ENCODE results near the gene CTRB2.
"Not testable (repeated sequence)": the region's sequence is repeated elsewhere in the genome, so short reads cannot be mapped to it uniquely, and the experiment has no call there.

The CTRB2 gene

DNA sequence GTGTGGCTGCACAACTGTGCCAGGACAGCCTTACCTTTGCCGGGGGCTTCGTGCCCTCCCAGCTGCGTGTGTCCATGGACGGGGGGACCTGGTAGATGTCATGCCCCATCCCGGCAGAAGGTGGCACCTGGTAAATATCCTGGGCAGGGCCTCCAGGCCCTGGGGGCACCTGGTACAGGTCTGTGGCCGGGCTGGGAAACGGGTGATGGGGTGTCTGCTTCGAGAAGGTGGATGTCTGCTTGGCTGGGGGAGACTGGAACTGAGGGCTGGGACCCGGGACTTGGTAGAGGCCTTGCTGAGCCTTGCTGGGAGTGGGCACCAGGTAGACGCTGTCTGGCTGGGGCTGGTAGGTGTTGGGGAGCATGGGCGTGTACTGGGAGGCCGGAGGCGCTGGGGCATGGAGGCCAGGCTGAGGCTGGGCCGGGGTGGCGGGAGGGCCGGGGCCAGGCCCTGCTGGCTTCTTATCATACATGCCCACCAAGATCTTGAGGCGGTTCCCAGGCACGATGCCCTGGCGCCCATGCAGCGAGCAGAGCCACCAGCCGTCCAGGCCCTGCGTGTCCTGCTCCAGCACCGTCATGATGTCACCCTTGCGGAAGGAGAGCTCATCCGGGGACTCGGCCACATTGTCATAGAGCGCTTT is 35.6 kb upstream of the CTRB2 start:
- DNase-seq (ENCODE audit: low spot score): not testable (repeated sequence)

DNA sequence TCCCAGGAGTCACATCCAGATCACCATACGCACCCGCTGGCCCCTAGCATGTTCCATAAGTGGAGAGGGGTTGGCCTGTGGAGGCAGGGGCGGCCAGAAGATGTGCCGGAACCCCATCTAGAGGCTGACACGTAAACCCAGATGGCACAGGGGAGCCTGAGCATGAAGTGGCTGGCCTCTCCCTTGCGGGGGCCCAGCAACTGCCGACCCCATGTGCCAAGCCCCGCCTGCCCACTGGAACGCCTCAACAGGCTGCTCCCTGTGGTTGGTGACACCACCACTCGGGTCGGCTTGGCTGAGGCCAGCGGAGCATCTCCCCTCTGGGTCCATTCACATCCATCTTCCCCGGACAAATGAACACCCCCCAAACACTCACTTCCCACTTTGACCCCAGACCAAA is 35.0 kb upstream of the CTRB2 start:
- DNase-seq (ENCODE audit: low spot score): no peak

DNA sequence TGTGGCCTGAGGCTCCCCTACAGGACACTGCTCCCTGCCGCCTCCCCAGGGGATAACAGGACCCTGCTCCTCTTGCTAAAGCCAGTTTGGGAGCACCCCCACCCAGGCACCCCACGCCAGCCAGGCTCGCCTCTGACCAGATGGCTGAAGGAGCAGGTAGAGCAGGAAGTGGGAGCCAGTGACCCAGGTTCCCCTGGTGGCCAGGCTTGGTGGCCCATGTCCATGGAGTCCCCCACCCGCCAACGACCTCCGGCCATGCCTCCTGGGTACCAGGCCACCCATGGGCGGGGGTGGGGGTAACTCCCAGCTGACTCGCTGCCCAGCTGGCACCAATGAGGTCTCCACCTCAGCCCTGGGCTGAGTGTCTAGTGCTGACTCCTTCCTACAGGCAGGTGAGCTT is 34.5 kb upstream of the CTRB2 start:
- no peak for DNase-seq (ENCODE audit: low spot score)

DNA sequence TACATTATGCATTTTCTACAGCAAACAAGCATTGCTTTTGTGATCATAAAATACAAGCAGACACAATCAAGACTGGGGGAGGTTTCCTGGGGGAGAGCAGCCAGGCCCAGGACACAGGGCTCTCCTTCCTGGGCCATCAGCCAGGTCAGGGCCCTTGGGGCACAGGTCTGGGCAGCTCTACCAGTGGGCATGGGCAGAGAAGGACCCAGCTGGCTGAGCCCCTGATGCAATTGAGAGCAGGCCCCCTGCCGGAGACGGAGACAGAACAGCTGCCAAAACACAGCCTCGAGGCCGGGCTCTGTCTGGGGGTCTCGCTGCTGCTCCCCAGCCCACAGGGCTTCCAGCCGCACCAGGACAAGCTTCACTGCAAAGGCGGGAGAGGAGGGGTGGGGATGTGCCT is 33.7 kb upstream of the CTRB2 start:
- DNase-seq (ENCODE audit: low spot score): not testable (repeated sequence)

DNA sequence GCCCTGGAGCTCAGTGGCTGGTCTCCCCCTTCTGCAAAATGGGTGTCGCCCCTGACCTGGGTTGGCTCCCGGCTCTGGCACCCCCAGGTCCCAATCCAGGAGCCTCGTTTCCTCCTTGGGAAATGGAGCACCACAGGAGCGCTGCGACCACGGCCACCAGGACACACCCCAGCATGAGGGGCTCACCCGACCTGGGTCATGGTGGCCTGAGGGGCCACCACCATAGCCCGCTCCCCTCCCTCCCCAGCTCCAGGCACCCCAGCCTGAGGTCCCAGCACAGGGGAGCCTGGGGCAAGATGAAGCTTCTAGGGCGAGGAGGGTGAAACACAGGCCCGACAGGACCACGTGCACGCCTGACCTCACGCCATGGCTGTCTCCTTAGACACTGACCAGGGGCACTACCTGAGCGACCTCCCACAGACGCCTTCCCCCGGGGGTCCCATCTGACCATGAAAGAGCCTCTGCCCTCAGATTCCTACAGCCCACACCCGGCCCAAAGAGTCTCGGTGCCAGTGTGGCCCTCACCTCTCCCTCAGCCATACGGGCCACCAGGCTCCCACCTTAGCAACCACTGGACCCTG is 32.7 kb upstream of the CTRB2 start:
- DNase-seq (ENCODE audit: low spot score): no peak

DNA sequence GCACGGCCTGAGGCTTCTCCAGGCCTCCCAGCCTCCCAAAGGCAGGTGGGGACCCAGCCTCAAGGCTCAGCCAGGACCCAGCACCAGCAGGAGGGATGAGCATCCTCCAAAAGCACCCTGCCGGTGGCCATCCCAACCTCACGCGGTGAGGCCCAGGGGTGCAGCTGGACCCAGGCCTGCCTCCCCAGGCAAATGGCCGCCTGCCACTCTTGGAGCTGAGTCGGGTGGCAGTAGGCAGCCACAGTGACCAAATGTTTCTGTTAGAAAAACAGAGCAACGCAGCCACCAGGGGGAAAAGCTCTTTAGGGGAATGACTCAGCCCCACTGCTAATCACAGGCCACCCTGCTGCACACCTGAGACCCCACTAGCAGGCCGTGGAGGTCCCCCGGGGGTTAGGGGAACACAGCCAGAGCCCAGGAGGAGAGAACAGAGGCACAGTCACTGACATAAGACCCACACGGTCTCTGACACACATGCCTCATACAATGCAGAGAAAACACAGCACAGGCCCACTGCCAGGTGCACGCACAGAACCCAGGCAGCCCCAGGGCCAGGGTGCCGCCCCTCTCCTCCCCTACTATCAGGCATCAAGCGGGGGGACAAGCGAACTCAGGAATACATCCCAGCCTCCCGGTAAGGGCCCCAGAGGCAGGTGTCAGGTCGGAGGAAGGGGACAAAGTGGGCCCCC is 32.0 kb upstream of the CTRB2 start:
- DNase-seq (ENCODE audit: low spot score): no peak

DNA sequence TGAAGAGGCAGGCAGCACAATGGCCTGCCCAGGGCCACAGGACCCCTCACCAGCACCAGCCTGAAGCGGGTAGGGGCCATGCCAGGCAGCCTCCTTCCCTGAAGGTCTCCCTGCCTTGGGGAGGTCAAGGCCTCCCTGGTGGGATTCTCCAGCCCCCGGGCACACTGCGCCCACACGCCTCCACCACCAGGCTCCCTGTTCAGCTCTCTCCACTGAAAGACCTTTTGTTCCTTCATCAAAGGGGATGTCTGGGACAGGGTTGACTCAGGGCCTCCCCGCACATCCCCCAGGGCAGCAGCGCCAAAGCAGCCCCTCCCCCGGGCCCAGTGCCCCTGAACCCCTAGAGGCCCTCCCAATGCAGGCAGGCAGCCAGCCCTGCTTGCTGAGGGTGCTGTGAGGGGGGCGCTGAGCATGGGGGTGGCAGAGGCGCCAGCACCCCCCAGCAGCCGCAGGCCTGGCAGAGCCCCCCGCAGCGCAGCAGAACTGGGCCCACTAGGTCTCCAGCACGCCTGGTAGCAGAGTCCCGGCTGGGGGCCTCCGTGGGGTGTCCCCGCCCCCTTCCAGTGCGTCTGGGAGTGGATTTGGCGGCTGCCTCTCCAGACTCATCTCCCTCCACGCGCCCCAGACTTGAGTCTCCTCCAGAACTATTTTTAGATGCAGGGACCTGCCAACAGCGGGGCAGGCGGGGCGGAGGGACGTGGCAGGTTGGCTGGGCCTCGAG is 31.3 kb upstream of the CTRB2 start:
- DNase-seq (ENCODE audit: low spot score): no peak

DNA sequence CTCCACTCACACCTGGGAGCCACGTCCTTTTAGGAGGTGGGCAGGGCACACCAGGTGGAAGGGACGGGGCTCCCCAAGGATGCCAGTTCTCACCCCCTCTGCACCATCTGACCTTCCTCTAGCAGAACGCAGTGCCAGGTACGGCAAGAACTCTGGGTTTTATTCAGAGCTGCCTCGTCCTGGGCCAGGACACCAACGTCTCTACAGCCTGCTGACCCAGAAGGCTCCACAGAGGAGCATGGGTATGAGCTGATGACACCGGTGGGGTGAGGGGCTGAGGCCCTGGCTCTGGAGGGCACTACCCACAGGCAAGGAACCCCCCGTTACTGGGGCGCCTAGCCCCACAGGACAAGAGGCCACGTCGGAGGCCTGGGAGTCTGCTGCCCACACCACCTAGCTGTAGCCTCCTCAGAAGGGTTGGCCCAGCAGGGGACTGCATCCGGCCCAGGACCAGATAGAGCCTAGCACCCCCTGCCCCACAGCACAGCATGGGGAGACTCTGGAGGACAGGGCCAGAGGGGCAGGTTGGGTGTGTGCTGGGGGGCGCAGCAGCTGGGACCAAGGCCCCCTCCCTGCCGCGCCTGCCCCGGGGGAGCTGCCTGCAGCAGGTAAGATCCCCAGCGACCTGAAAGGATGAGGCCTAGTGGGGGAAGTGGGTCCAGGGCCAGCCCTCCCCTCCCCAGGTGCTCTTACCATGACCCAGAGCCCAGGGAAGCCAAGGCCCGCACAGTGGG is 30.6 kb upstream of the CTRB2 start:
- DNase-seq (ENCODE audit: low spot score): no peak

DNA sequence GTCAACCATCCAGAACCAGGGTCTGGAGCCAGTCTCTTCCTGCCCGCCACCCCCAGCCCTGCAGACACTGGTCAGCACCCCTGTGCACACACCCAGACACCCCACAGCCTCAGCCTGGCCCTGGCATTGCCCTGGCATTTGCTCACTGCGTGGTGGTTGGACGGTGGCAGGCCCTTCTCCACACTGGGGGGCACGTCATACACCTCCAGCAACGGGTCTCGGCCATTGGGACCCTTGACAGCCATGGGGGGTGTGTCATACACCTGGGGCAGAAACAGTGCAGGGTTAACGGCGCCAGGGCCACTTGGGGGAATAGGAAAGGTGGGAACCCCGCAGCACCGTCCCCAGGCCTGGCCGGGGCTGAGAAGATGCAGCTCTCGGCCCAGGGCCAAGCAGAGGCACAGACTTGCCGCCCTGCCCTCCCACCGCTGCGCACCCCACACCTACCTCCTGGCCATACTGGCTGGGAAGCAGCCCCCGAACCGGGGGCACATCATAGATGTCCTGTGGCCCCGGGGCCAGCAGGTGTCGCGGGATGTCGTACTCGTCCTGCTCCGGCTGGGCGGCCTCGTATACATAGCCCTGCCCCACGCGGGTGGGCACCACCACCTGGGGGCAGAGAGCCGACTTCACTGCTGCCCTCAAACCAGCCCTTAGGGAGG is 29.9 kb upstream of the CTRB2 start:
- DNase-seq (ENCODE audit: low spot score): no peak

DNA sequence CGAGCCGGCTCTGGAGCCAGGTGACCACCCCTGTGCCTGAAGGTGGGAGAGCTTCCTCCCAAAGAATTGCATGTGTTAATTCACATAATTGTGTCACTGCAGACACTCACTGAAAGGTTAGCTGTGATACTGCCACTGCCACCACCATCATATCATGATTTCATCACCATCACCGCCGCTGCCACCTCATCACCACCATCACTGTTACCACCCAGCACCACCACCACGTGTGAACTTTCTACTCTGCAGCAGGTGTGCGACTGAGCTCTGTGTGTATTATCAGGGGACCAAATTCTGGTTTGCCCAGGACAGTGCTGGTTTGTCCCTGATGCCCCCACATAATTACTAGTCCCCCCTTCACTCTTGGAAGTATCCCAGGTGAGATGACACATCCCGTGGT is 29.3 kb upstream of the CTRB2 start:
- DNase-seq (ENCODE audit: low spot score): no peak

DNA sequence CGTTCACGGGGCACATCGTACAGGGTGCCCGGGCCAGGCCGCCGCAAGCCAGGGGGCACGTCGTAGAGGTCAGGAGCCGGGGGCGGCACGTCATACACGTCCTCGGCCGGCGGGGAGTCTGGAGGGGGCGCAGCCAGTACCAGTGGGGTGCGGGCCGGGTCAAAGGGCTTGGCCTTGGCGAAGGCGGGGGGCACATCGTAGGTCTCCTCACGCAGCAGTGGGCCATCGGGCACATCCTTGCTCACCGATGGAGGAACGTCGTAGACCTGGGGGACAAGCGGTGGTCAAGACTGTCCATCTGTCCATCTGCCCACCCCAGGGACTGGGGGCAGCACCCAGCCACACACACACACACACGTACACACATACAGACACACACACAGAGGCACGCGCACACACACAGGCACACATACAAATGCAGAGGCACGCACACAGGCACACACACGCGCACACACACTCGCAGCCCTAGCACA is 28.8 kb upstream of the CTRB2 start:
- no peak for DNase-seq (ENCODE audit: low spot score)

DNA sequence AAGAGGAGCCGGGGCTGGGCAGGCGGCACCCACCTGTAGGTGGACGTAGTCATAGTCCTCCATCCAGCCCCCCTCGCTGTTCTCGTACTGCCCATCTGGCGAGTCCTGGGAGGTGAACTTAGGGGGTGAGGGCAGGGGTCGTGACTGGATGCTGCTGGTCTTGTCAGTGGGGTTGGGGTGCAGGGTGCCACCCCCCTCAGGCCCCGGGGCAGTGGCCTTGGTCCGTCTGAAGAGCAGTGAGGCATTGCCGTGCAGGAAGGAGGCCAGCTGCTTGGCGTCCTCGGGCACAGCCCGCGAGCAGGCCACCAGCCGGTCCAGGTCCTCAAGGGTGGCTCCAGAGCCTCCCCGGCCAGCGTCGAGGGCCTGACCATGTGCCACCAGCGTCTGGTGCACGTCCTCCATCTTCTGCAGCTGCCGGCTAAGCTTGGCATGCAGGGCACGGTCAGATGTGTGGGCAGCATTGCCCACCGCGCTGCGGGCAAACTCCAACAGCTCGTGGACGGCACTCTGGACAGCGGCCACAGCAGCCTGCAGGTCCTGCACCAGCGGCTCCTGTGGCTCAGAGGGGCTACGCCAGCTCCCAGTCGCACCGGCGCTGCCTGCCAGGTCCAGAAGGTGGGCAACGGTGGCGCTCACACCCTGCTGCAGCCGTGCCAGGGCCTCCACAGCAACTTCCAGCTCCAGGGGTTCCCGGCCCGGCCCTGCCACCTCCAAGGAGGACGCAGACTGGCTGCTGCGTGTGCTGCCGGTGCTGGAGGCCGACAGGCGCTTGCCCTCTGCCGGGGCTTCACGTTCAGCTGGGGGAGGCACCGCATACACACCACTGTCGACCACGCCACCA is 28.1 kb upstream of the CTRB2 start:
- DNase-seq (ENCODE audit: low spot score): no peak

DNA sequence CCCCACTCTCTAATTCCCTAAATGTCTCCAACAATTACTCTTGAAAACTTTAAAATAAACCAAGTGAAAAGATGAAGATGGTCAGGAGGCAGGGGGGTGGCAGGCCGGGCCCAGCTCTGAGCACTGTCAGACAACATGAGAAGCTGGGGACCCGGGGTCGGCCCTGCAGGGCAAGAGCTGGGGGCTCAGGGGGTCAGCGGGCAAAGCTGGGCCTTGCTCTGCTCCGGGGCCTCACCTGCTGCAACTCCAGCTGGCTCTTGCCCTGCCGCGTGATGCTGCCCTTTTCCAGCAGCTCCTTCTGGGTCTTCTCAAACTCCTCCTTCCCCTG is 26.6 kb upstream of the CTRB2 start:
- no peak for DNase-seq (ENCODE audit: low spot score)

DNA sequence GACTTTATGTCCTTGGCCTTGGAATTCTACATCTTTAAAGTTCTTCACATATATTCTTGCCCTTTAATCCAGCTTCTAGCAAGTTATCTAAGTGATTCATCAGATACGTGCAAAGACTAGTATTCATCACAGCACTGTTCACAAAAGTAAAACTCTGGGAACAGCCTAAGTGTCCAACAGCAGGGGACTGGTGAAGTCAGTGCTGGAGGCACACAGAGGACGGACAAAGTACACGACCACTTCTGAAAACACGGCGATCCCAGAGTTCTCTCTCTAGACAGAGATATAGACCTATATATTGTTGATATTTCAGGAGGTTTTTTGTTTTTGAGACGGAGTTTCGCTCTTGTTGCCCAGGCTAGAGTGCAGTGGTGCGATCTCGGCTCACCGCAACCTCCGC is 24.6 kb upstream of the CTRB2 start:
- no peak for DNase-seq (ENCODE audit: low spot score)

DNA sequence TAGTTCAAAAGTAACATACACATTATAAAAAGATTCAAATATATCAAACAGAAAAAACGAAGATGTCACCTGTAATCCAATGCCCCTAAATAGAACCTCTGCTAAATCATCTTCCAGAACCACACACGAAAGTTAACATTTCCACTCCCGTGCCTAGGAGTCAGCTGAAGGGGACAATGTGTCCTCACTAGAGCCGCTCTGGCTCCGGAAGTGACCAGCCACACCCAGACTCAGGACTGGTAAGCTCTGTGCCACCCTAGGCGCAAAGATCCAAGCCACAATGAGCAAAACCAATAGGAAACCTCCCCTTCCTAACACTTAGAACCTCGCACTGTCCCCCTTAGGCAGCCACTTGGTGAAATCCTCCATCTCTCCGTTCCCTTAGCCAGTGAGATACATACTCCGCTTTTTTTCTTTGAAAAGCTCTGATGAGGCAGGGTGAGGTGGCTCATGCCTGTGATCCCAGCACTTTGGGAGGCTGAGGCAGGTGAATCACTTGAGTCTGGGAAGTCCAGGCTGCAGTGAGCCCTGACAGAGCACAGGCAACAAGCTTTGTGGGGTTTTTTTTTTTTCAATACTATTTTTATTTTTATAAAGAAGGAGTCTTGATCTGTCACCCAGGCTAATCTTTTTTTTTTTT is 23.6 kb upstream of the CTRB2 start:
- DNase-seq (ENCODE audit: low spot score): no peak

DNA sequence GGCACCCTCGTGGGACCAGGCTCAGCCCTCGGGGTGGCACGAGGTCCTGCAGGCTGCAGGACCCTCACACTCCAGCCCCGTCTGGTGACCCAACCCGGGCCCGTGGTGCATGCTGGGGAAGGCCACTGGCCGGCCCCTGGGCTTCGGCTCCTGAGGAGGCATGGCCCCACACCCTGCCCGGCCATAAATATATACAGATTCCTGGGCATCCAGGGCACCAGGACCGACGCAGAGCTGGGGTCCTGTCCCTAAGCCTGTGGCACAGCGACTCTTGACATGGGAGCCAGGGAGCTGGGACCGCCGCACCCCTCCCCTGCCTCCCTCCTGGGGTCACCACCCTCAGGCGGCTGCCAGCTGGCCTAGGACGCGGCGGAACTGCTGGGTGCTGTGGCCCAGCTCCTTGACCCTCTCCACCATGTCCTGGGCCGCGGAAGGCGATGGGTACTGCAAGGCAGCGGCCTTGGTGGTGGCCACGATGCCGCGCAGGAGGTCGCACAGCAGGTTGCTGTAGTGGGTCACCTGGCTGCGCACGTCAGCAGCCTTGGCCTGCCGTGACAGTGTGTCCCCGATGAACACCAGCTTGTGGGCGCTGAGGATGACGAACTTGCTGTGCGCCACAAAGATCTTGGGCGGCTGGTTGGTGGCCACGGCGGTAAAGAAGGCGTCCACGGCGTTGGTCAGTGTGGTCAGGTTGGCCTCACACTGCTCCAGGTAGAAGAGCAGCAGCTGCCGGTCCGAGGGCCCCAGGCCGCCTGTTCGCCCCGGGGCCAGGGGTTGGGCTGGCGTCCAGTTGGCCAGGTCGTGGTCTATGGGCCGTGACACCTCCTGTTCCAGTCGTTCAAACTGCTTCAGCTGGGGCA is 22.4 kb upstream of the CTRB2 start:
- no peak for DNase-seq (ENCODE audit: low spot score)

DNA sequence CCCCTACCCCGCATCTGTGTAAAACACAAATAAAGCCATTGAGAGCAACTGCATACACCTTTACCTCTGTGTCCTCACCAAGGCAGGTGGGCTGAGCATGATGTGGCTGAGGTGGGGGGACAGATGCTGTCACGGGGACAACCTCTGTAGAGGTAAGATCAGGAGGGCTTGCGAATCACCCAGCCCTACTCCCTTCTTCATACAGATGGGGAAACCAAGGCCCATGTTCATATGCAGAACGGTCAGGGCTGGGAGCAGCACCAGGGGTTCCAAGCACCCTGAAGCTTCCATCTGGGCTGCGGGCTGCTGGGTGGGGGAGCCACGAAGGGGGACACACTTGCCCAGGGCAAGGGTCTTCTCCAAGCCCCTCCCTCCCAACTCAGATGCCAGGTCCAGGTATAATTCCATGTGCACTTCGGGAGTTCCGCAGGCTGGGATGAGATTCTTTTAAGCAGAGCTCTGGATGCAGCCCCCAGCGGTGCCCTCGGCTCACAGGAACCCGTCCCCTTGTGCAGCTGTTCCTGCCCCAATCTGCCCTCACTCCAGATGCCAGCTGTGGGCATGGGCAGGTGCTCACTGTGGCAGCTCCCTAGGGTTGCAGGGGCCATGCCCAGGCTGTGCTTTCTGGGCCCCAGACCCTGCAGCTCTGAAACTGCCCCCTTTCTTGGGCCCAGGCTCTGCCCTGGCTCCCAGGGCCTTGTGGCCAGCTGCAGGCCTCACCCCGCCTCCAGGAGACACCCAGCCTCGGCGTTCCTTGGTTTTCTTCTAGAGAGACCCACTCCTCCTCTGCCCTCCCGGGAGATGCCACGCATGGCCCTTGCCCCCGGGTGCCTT is 21.4 kb upstream of the CTRB2 start:
- DNase-seq (ENCODE audit: low spot score): no peak

DNA sequence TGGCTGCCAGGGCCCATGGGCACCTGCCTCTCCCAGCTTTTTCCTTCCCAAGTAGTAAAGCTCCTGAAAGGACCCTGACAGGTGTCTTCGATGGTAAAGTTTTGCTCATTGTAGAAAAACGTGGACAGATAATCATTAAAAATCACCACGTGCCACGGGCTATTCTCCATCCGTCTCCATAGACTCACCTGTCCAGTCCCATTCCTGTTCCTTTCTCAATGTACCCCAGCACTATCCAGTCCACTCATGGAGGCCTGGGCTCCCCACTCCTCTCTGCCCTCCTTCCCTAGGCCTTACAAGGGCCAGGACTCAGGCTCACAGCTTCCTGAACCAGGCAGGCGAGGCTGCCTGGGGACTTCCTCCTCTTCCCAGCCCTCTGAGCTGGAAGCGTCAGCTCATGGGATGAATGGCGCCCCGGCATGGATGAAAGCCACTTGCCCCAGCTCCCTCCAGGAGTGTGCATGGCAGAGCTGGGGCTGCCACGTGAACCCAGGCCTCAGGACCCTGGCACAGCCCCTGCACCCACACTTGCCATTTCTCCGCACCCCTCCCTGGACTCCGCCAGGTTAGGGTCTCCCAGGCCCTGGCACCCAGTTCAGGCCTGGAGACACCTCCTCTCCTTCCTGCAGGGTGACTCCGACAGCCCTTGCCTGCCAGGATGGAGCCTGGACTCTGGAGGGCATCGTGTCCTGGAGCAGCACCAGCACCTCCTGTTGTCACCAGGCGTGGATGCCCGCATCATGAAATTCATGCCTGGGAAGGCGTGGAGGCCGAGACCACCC is 20.6 kb upstream of the CTRB2 start:
- DNase-seq (ENCODE audit: low spot score): no peak

All from RKO (cell line).